H1 (cell line): Measurements from ENCODE around the gene PDZRN4. TPM values are rescaled to one million over a fixed set of nuclear protein-coding genes. Genes with fewer than 3 reads are reported as not detected.

ENCODE experiments used
- CHD1 ChIP-seq: IDR thresholded peaks from 2 replicates; pipeline ENCODE4 v1.6.1; 2012; ENCODE audit warnings: low read depth, low read length, improper control_type of control experiment
- EP300 ChIP-seq, 2 experiments: IDR thresholded peaks; 1 replicate in 1 of 2; 2 replicates in 1 of 2; pipeline ENCODE4 v1.6.1; 2011 to 2012; ENCODE audit warnings: low read depth in 2 of 2, low read length in 2 of 2, mild to moderate bottlenecking in 2 of 2, borderline replicate concordance in 1 of 2, inconsistent platforms in 1 of 2, moderate library complexity in 1 of 2
- EZH2 ChIP-seq: fragments of 200-600 bp; sonication (generic); IDR thresholded peaks from 2 replicates; pipeline ENCODE4 v1.7.1; 2012; ENCODE audit warnings: low read depth, mild to moderate bottlenecking, moderate library complexity, low read length, inconsistent platforms; ENCODE audit not compliant: severe bottlenecking
- JUN ChIP-seq: IDR thresholded peaks from 2 replicates; pipeline ENCODE4 v1.6.1; 2011; ENCODE audit warnings: low read depth, mild to moderate bottlenecking, improper control_type of control experiment, low read length
- RFX5 ChIP-seq: IDR thresholded peaks from 2 replicates; pipeline ENCODE4 v1.6.1; 2011; ENCODE audit warnings: low read depth, low read length, improper control_type of control experiment, borderline replicate concordance
- SUZ12 ChIP-seq: fragments of 200-600 bp; sonication (generic); IDR thresholded peaks from 2 replicates; pipeline ENCODE4 v1.6.1; 2012; ENCODE audit warnings: mild to moderate bottlenecking, inconsistent platforms, low read length, moderate library complexity, mixed read lengths
- TAF7 ChIP-seq: optimal IDR thresholded peaks from 2 replicates; pipeline ENCODE3; 2011; ENCODE audit warnings: low read depth, mild to moderate bottlenecking, inconsistent platforms, low read length, moderate library complexity, borderline replicate concordance
- ZNF274 ChIP-seq: IDR thresholded peaks from 2 replicates; pipeline ENCODE4 v1.7.0; 2012; ENCODE audit warnings: low read length, borderline replicate concordance; ENCODE audit errors: extremely low read depth
- polyA plus RNA-seq, 7 experiments: library from polyadenylated mRNA; depleted of rRNA in 3 of 7; stranded (reverse) in 5 of 7; unstranded in 2 of 7; fragments of >200 nt in 5 of 7; fragments of 200-250 nt in 2 of 7; gene quantifications; 1 replicate in 5 of 7; 2 replicates in 1 of 7; 4 replicates in 1 of 7; pipeline versions ENCODE4 v1.2.1 to v1.2.3, GENCODE V29; 2011 to 2013; ENCODE audit warnings: missing spikeins in 2 of 7, mixed read lengths in 2 of 7
- total RNA-seq: library from RNA; stranded (reverse); fragmentation: NEBNext Ultra II Directional; extraction: Animal tissue kit (Norgen Biotek cat#: 25700); gene quantifications from 2 replicates; pipeline ENCODE4 v1.2.1, GENCODE V29; 2021
- TF ChIP-seq, protein P1 (sequence below): fragments of 300-600 bp; sonication (generic); IDR thresholded peaks from 2 replicates; pipeline ENCODE4 v1.7.1; 2012; ENCODE audit warnings: low read length, moderate library complexity, mild to moderate bottlenecking, inconsistent platforms; ENCODE audit not compliant: insufficient replicate concordance
- TF ChIP-seq, protein P2 (sequence below): IDR thresholded peaks from 2 replicates; pipeline ENCODE4 v1.6.1; 2012; ENCODE audit warnings: low read length, inconsistent platforms

Gene PDZRN4
- total and polyA plus RNA-seq, 2 of the 8 experiments (the other 6 are each of a cell fraction or from before 2014, with no cell fraction given): not detected

- TF ChIP-seq, protein P1, sequence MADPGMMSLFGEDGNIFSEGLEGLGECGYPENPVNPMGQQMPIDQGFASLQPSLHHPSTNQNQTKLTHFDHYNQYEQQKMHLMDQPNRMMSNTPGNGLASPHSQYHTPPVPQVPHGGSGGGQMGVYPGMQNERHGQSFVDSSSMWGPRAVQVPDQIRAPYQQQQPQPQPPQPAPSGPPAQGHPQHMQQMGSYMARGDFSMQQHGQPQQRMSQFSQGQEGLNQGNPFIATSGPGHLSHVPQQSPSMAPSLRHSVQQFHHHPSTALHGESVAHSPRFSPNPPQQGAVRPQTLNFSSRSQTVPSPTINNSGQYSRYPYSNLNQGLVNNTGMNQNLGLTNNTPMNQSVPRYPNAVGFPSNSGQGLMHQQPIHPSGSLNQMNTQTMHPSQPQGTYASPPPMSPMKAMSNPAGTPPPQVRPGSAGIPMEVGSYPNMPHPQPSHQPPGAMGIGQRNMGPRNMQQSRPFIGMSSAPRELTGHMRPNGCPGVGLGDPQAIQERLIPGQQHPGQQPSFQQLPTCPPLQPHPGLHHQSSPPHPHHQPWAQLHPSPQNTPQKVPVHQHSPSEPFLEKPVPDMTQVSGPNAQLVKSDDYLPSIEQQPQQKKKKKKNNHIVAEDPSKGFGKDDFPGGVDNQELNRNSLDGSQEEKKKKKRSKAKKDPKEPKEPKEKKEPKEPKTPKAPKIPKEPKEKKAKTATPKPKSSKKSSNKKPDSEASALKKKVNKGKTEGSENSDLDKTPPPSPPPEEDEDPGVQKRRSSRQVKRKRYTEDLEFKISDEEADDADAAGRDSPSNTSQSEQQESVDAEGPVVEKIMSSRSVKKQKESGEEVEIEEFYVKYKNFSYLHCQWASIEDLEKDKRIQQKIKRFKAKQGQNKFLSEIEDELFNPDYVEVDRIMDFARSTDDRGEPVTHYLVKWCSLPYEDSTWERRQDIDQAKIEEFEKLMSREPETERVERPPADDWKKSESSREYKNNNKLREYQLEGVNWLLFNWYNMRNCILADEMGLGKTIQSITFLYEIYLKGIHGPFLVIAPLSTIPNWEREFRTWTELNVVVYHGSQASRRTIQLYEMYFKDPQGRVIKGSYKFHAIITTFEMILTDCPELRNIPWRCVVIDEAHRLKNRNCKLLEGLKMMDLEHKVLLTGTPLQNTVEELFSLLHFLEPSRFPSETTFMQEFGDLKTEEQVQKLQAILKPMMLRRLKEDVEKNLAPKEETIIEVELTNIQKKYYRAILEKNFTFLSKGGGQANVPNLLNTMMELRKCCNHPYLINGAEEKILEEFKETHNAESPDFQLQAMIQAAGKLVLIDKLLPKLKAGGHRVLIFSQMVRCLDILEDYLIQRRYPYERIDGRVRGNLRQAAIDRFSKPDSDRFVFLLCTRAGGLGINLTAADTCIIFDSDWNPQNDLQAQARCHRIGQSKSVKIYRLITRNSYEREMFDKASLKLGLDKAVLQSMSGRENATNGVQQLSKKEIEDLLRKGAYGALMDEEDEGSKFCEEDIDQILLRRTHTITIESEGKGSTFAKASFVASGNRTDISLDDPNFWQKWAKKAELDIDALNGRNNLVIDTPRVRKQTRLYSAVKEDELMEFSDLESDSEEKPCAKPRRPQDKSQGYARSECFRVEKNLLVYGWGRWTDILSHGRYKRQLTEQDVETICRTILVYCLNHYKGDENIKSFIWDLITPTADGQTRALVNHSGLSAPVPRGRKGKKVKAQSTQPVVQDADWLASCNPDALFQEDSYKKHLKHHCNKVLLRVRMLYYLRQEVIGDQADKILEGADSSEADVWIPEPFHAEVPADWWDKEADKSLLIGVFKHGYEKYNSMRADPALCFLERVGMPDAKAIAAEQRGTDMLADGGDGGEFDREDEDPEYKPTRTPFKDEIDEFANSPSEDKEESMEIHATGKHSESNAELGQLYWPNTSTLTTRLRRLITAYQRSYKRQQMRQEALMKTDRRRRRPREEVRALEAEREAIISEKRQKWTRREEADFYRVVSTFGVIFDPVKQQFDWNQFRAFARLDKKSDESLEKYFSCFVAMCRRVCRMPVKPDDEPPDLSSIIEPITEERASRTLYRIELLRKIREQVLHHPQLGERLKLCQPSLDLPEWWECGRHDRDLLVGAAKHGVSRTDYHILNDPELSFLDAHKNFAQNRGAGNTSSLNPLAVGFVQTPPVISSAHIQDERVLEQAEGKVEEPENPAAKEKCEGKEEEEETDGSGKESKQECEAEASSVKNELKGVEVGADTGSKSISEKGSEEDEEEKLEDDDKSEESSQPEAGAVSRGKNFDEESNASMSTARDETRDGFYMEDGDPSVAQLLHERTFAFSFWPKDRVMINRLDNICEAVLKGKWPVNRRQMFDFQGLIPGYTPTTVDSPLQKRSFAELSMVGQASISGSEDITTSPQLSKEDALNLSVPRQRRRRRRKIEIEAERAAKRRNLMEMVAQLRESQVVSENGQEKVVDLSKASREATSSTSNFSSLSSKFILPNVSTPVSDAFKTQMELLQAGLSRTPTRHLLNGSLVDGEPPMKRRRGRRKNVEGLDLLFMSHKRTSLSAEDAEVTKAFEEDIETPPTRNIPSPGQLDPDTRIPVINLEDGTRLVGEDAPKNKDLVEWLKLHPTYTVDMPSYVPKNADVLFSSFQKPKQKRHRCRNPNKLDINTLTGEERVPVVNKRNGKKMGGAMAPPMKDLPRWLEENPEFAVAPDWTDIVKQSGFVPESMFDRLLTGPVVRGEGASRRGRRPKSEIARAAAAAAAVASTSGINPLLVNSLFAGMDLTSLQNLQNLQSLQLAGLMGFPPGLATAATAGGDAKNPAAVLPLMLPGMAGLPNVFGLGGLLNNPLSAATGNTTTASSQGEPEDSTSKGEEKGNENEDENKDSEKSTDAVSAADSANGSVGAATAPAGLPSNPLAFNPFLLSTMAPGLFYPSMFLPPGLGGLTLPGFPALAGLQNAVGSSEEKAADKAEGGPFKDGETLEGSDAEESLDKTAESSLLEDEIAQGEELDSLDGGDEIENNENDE: no peak
- TF ChIP-seq EP300 (IDR thresholded peaks at IDR 0.05; ENCODE audit: borderline replicate concordance in 1 of 2, low read depth in 2 of 2, low read length in 2 of 2) (no peak), ZNF274 (no peak), RFX5 (no peak), JUN (no peak), CHD1 (no peak), TAF7 (no peak), SUZ12 (no peak), EZH2 (no peak)
- TF ChIP-seq, protein P2, sequence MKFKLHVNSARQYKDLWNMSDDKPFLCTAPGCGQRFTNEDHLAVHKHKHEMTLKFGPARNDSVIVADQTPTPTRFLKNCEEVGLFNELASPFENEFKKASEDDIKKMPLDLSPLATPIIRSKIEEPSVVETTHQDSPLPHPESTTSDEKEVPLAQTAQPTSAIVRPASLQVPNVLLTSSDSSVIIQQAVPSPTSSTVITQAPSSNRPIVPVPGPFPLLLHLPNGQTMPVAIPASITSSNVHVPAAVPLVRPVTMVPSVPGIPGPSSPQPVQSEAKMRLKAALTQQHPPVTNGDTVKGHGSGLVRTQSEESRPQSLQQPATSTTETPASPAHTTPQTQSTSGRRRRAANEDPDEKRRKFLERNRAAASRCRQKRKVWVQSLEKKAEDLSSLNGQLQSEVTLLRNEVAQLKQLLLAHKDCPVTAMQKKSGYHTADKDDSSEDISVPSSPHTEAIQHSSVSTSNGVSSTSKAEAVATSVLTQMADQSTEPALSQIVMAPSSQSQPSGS: no peak
These were observed 271.7 kb downstream of the PDZRN4 start (continued) for GRCh38 chr12:41459906-41460214.
